Measurements from ENCODE around the gene SMIM12. TPM values are rescaled to one million over a fixed set of nuclear protein-coding genes. Genes with fewer than 3 reads are reported as not detected.
A peak's percentile ranks its signal among the peaks of the same experiment; 100 is the strongest.

The SMIM12 gene
- total RNA-seq, 1 donor from 2014 or later: 23.2 TPM

GRCh38 chr1:34905098-34905459 is 45.5 kb upstream of the SMIM12 start:
- Histone ChIP-seq H3K36me3 (no peaks in the 10 kb centered on the region), H3K27ac (no peak overlapping the region), H3K4me3 (no peak overlapping the region), H3K27me3 (no peaks in the 10 kb centered on the region), H3K9me3 (no peaks in the 10 kb centered on the region), H3K4me1 (no peaks in the 10 kb centered on the region)
- intact Hi-C loops (cut with DNase I): no loop called here
- peak in 1 of 2 donors; percentile 37 for DNase-seq (ENCODE audit: low spot score in 2 of 2)
- TF ChIP-seq CTCF (IDR thresholded peaks at IDR 0.05): no peak

GRCh38 chr1:34904236-34905097 is 44.9 kb upstream of the SMIM12 start:
- H3K36me3 ChIP-seq: no peaks in the 10 kb centered on the region
- H3K4me1 ChIP-seq: no peaks in the 10 kb centered on the region
- TF ChIP-seq CTCF (IDR thresholded peaks at IDR 0.05): no peak
- no peak overlapping the region for H3K4me3 ChIP-seq
- DNase-seq (ENCODE audit: low spot score in 2 of 2): no peak
- no peaks in the 10 kb centered on the region for H3K9me3 ChIP-seq
- no peak overlapping the region for H3K27ac ChIP-seq
- intact Hi-C loops (cut with DNase I): no loop called here
- H3K27me3 ChIP-seq: no peaks in the 10 kb centered on the region

GRCh38 chr1:34901919-34902318 is 42.4 kb upstream of the SMIM12 start:
- no peaks in the 10 kb centered on the region for H3K27me3 ChIP-seq
- no peaks in the 10 kb centered on the region for H3K36me3 ChIP-seq
- H3K27ac ChIP-seq: no peak overlapping the region
- intact Hi-C loops (cut with DNase I): no loop called here
- no peaks in the 10 kb centered on the region for H3K4me1 ChIP-seq
- DNase-seq (ENCODE audit: low spot score in 2 of 2): no peak
- no peak overlapping the region for H3K4me3 ChIP-seq
- no peak for TF ChIP-seq CTCF (IDR thresholded peaks at IDR 0.05)
- H3K9me3 ChIP-seq: no peaks in the 10 kb centered on the region

- no peak overlapping the region for H3K4me3 ChIP-seq
- H3K27me3 ChIP-seq: no peaks in the 10 kb centered on the region
- DNase-seq (ENCODE audit: low spot score in 2 of 2): peak in 1 of 2 donors; percentile 22
- TF ChIP-seq CTCF (IDR thresholded peaks at IDR 0.05): no peak
- intact Hi-C loops (cut with DNase I): no loop called here
- H3K9me3 ChIP-seq: no peaks in the 10 kb centered on the region
- H3K4me1 ChIP-seq: no peaks in the 10 kb centered on the region
- H3K27ac ChIP-seq: no peak overlapping the region
- H3K36me3 ChIP-seq: no peaks in the 10 kb centered on the region
Measured at GRCh38 chr1:34900775-34901502, 41.4 kb upstream of the SMIM12 start.

GRCh38 chr1:34899906-34900305 is 40.4 kb upstream of the SMIM12 start:
- Histone ChIP-seq H3K27me3 (no peaks in the 10 kb centered on the region), H3K27ac (no peak overlapping the region), H3K4me3 (no peak overlapping the region), H3K9me3 (no peaks in the 10 kb centered on the region), H3K4me1 (no peaks in the 10 kb centered on the region), H3K36me3 (no peaks in the 10 kb centered on the region)
- no peak for DNase-seq (ENCODE audit: low spot score in 2 of 2)
- intact Hi-C loops (cut with DNase I): no loop called here
- no peak for TF ChIP-seq CTCF (IDR thresholded peaks at IDR 0.05)

Data from ascending aorta (tissue), 2 donors.